Keratinocyte (primary cell): ENCODE data around the gene LPCAT4. TPM values are rescaled to one million over a fixed set of nuclear protein-coding genes. Genes with fewer than 3 reads are reported as not detected.
"Not testable (repeated sequence)": the region's sequence is repeated elsewhere in the genome, so short reads cannot be mapped to it uniquely, and the experiment has no call there.

ENCODE experiments used
- DNase-seq: peaks from one replicate; pipeline ENCODE4 v3.0.0-alpha.2; 2011; ENCODE audit warnings: low read depth, missing footprints, low spot score
- FAIRE-seq: peaks from 2 replicates; lab custom pipeline; 2011; peaks lifted over from hg19 to GRCh38; lab: Jason Lieb, UNC
- H2AFZ ChIP-seq: 2 replicates; pipeline ENCODE4 v1.6.0; 2012; ENCODE audit warnings: low read length, control low read depth, inconsistent platforms; ENCODE audit not compliant: control insufficient read depth
- H3K27ac ChIP-seq: 2 replicates; pipeline ENCODE4 v1.5.1; 2011; ENCODE audit warnings: low read length; ENCODE audit not compliant: control insufficient read depth, insufficient read depth
- H3K27me3 ChIP-seq: 3 replicates; pipeline ENCODE4 v1.6.0; 2011; ENCODE audit warnings: low read length; ENCODE audit not compliant: control insufficient read depth, insufficient read depth; ENCODE audit errors: extremely low read depth
- H3K36me3 ChIP-seq, 2 experiments: 2 replicates in 1 of 2; 3 replicates in 1 of 2; pipeline ENCODE4 v1.5.1; 2011; ENCODE audit warnings: low read length in 2 of 2, mild to moderate bottlenecking in 1 of 2; ENCODE audit not compliant: control insufficient read depth in 2 of 2, insufficient read depth in 2 of 2; ENCODE audit errors: extremely low read depth in 1 of 2
- H3K4me1 ChIP-seq: 3 replicates; pipeline ENCODE4 v1.5.1; 2011; ENCODE audit warnings: low read length; ENCODE audit not compliant: control insufficient read depth, insufficient read depth; ENCODE audit errors: extremely low read depth
- H3K4me2 ChIP-seq: 3 replicates; pipeline ENCODE4 v1.6.0; 2011; ENCODE audit warnings: low read depth, low read length; ENCODE audit not compliant: control insufficient read depth, insufficient read depth; ENCODE audit errors: extremely low read depth
- H3K4me3 ChIP-seq, 3 experiments: fragments of 200-600 bp in 1 of 3; sonication (generic) in 1 of 3; 2 replicates in 2 of 3; 3 replicates in 1 of 3; pipeline ENCODE4 v1.5.1; 2011 to 2016; ENCODE audit warnings: low read length in 3 of 3, mild to moderate bottlenecking in 3 of 3, control low read depth in 2 of 3, inconsistent platforms in 1 of 3, low read depth in 1 of 3, mixed read lengths in 1 of 3, mixed run types in 1 of 3, moderate library complexity in 1 of 3; ENCODE audit not compliant: control insufficient read depth in 2 of 3, insufficient read depth in 2 of 3; ENCODE audit errors: extremely low read depth in 1 of 3
- H3K79me2 ChIP-seq: 2 replicates; pipeline ENCODE4 v1.6.0; 2012; ENCODE audit warnings: low read length; ENCODE audit not compliant: control insufficient read depth, insufficient read depth
- H3K9ac ChIP-seq: 3 replicates; pipeline ENCODE4 v1.6.0; 2011; ENCODE audit warnings: low read length; ENCODE audit not compliant: control insufficient read depth, insufficient read depth; ENCODE audit errors: extremely low read depth
- H3K9me1 ChIP-seq: 3 replicates; pipeline ENCODE4 v1.6.0; 2011; ENCODE audit warnings: low read length; ENCODE audit not compliant: control insufficient read depth, insufficient read depth; ENCODE audit errors: extremely low read depth
- H3K9me3 ChIP-seq: 2 replicates; pipeline ENCODE4 v1.5.1; 2012; ENCODE audit warnings: low read depth, low read length; ENCODE audit not compliant: control insufficient read depth
- H4K20me1 ChIP-seq: 3 replicates; pipeline ENCODE4 v1.6.0; 2011; ENCODE audit warnings: low read length; ENCODE audit not compliant: control insufficient read depth, insufficient read depth; ENCODE audit errors: extremely low read depth
- CTCF ChIP-seq, 3 experiments: IDR thresholded peaks in 1 of 3; conservative IDR thresholded peaks in 1 of 3; optimal IDR thresholded peaks in 1 of 3; 2 replicates in 2 of 3; 3 replicates in 1 of 3; pipeline versions ENCODE3 to v1.5.1; 2011; ENCODE audit warnings: low read length in 3 of 3, mild to moderate bottlenecking in 3 of 3, moderate library complexity in 2 of 3, control low read depth in 1 of 3, inconsistent platforms in 1 of 3; ENCODE audit not compliant: insufficient read depth in 2 of 3; ENCODE audit errors: extremely low read depth in 1 of 3
- EZH2 ChIP-seq: IDR thresholded peaks from one replicate; pipeline ENCODE4 v1.6.1; 2012; ENCODE audit warnings: inconsistent platforms, mild to moderate bottlenecking, low read length, moderate library complexity
- dilution Hi-C: fragments of 300-500 bp; cut with MboI; formaldehyde crosslinking; loops from one replicate; pipeline ENCODE4 v1.7.0; 2020; ENCODE audit warnings: low sequenced_read_pairs; ENCODE audit not compliant: extremely low pct_ligation_motif_present
- polyA plus RNA-seq, 5 experiments: library from polyadenylated mRNA; depleted of rRNA in 3 of 5; stranded (reverse) in 3 of 5; stranded (forward) in 1 of 5; unstranded in 1 of 5; fragments of >200 nt; gene quantifications; 1 replicate in 1 of 5; 2 replicates in 3 of 5; 3 replicates in 1 of 5; pipeline versions ENCODE4 v1.2.1 to v1.2.3, GENCODE V29; 2011 to 2012; ENCODE audit warnings: missing spikeins in 2 of 5, low read depth in 1 of 5, low replicate concordance in 1 of 5

The LPCAT4 gene
- polyA plus RNA-seq, 1 donor (not counting 4 experiments of a cell fraction or from before 2014, with no cell fraction given) = 43.3 TPM

- H3K4me2 ChIP-seq, H3K79me2 ChIP-seq, dilution Hi-C loops: not testable (repeated sequence)
Observed at GRCh38 chr15:34380491-34380890, 13.5 kb upstream of the LPCAT4 start.

GRCh38 chr15:34376856-34377255, 9.9 kb upstream of the LPCAT4 start:
- dilution Hi-C loops = no loop called here
- Histone ChIP-seq H3K9me1 (no peaks in the 10 kb centered on the region), H3K9me3 (no peaks in the 10 kb centered on the region), H4K20me1 (no peaks in the 10 kb centered on the region), H2AFZ (no peak overlapping the region), H3K4me3 (no peak overlapping the region), H3K79me2 (no peaks in the 10 kb centered on the region), H3K36me3 (no peaks in the 10 kb centered on the region), H3K27me3 (no peaks in the 10 kb centered on the region), H3K27ac (no peak overlapping the region), H3K9ac (no peak overlapping the region), H3K4me2 (no peak overlapping the region), H3K4me1 (no peaks in the 10 kb centered on the region)
- TF ChIP-seq CTCF (optimal IDR thresholded peaks at IDR 0.05 in 1 of 3, IDR thresholded peaks at IDR 0.05 in 1 of 3, conservative IDR thresholded peaks at IDR 0.05 in 1 of 3; ENCODE audit: extremely low read depth in 1 of 3, insufficient read depth in 2 of 3, low read length in 3 of 3) (no peak), EZH2 (no peak)
- FAIRE-seq (peak; percentile 32), DNase-seq (no peak)

More at GRCh38 chr15:34380491-34380890, 13.5 kb upstream of the LPCAT4 start:
- not testable (repeated sequence) for DNase-seq, H3K27me3 ChIP-seq, H3K36me3 ChIP-seq, H3K27ac ChIP-seq, H3K9ac ChIP-seq, H2AFZ ChIP-seq, H3K9me3 ChIP-seq, H3K4me3 ChIP-seq, H3K9me1 ChIP-seq, H3K4me1 ChIP-seq, FAIRE-seq, H4K20me1 ChIP-seq

GRCh38 chr15:34375541-34375940, 8.5 kb upstream of the LPCAT4 start:
- H3K27me3 ChIP-seq, H4K20me1 ChIP-seq, H3K79me2 ChIP-seq, H3K9me3 ChIP-seq, dilution Hi-C loops, H3K9ac ChIP-seq, H3K36me3 ChIP-seq, H2AFZ ChIP-seq, H3K4me1 ChIP-seq, H3K9me1 ChIP-seq, H3K27ac ChIP-seq, FAIRE-seq, DNase-seq, H3K4me2 ChIP-seq, H3K4me3 ChIP-seq: not testable (repeated sequence)
